Coronary artery (tissue), 2 donors: ENCODE data around the gene MAP3K7.

ENCODE experiments used
- DNase-seq: peaks from one replicate; pipeline ENCODE4 v3.0.0-alpha.2; 2017; ENCODE audit warnings: low spot score
- H3K27ac ChIP-seq, 2 donors: fragments of 200-600 bp; sonication (generic); one replicate each; pipeline ENCODE4 v1.5.1; 2016 to 2019
- H3K4me3 ChIP-seq: fragments of 200-600 bp; sonication (generic); 2 replicates; pipeline ENCODE4 v1.5.1; 2016; ENCODE audit warnings: mild to moderate bottlenecking, moderate library complexity
- CTCF ChIP-seq: fragments of 200-600 bp; sonication (generic); IDR thresholded peaks from one replicate; pipeline ENCODE4 v1.5.1; 2019; ENCODE audit warnings: antibody characterized with exemption

The MAP3K7 gene

GRCh38 chr6:90494067-90494780 is 92.6 kb downstream of the MAP3K7 start:
- no peak for TF ChIP-seq CTCF
- DNase-seq: no peak
- H3K4me3 ChIP-seq: no peak overlapping the region
- no peak overlapping the region for H3K27ac ChIP-seq

GRCh38 chr6:90493332-90493731 is 93.5 kb downstream of the MAP3K7 start:
- Histone ChIP-seq H3K27ac (no peak overlapping the region), H3K4me3 (no peak overlapping the region)
- no peak for TF ChIP-seq CTCF
- DNase-seq: no peak

GRCh38 chr6:90492798-90493197 is 94.1 kb downstream of the MAP3K7 start:
- no peak overlapping the region for H3K4me3 ChIP-seq

GRCh38 chr6:90492369-90492768 is 94.5 kb downstream of the MAP3K7 start:
- H3K4me3 ChIP-seq: no peak overlapping the region
- TF ChIP-seq CTCF: no peak
- H3K27ac ChIP-seq: no peak overlapping the region
- no peak for DNase-seq

More at GRCh38 chr6:90492798-90493197, 94.1 kb downstream of the MAP3K7 start:
- no peak overlapping the region for H3K27ac ChIP-seq
- DNase-seq: no peak
- TF ChIP-seq CTCF: no peak

- H3K27ac ChIP-seq: no peak overlapping the region
- no peak overlapping the region for H3K4me3 ChIP-seq
- TF ChIP-seq CTCF: no peak
- DNase-seq: no peak
These were observed 96.7 kb downstream of the MAP3K7 start for GRCh38 chr6:90490030-90490716.

- Histone ChIP-seq H3K27ac (no peak overlapping the region), H3K4me3 (no peak overlapping the region)
- TF ChIP-seq CTCF: no peak
- DNase-seq: no peak
These were observed 98.1 kb downstream of the MAP3K7 start for GRCh38 chr6:90488816-90489215.
